ENCODE data around the gene FANCL.

Gene FANCL

GRCh38 chr2:58157754-58158153, 83.4 kb downstream of the FANCL start:
- Histone ChIP-seq H2AK5ac (ENCODE audit: low read length, severe bottlenecking) (no peak overlapping the region), H3K27ac (ENCODE audit: low read length, poor library complexity, severe bottlenecking) (no peak overlapping the region), H2BK15ac (ENCODE audit: low read depth, poor library complexity, severe bottlenecking) (no peak overlapping the region), H3K14ac (ENCODE audit: low read length in 2 of 2) (no peak overlapping the region), H4K91ac (ENCODE audit: low read length) (no peak overlapping the region), H3K79me1 (replicated peaks; ENCODE audit: low read length, poor library complexity, severe bottlenecking) (peaks cover 8% of the 10 kb centered on the region), H4K8ac (ENCODE audit: low read length) (no peak overlapping the region), H3K18ac (ENCODE audit: low read depth in 1 of 2, low read length in 2 of 2) (no peak overlapping the region), H3K4ac (ENCODE audit: low read depth in 1 of 2, low read length in 2 of 2) (no peak overlapping the region), H2BK5ac (ENCODE audit: low read depth, low read length, poor library complexity, severe bottlenecking) (no peak overlapping the region), H3K9ac (ENCODE audit: low read length) (no peak overlapping the region), H3K9me3 (ENCODE audit: control insufficient read depth, low read length) (no peaks in the 10 kb centered on the region), H3K4me2 (ENCODE audit: low read length, poor library complexity, severe bottlenecking) (no peak overlapping the region), H2BK120ac (ENCODE audit: low read depth, low read length) (no peak overlapping the region), H3K27me3 (ENCODE audit: control insufficient read depth in 1 of 2, insufficient read depth in 1 of 2, low read length in 2 of 2) (no peaks in the 10 kb centered on the region), H3K4me1 (ENCODE audit: control insufficient read depth, insufficient read depth, low read depth, low read length) (no peaks in the 10 kb centered on the region), H3K4me3 (ENCODE audit: insufficient read depth in 1 of 2, low read depth in 1 of 2, low read length in 2 of 2) (no peak overlapping the region), H2BK12ac (ENCODE audit: low read length in 2 of 2) (no peak overlapping the region), H3K36me3 (ENCODE audit: control insufficient read depth in 1 of 2, insufficient read depth in 2 of 2, low read depth in 1 of 2, low read length in 2 of 2) (peaks cover 0 to 66% of the 10 kb centered on the region in 2 experiments), H2AFZ (ENCODE audit: low read depth, low read length) (no peak overlapping the region), H3K23ac (ENCODE audit: low read length in 2 of 2) (no peak overlapping the region)
- DNase-seq: no peak

DNA sequence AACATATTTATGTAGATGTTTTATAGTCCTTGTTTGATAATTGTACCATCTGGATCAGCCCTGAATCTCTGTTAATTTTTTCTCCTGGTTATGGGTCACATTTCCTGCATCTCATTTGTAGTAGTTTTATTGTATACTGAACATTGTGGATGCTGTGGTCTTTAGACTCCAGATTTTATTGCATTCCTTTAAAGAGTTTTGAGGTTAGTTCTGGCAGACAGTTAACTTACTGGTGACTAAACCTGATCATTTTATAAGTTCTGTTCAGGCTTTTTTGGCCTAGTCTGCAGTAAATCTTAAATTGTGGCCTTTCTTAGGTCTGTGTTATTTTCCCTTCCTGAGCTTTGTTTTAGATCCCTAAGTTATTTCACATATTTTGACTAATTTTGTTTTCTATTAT, 84.3 kb downstream of the FANCL start:
- no peaks in the 10 kb centered on the region for H3K27me3 ChIP-seq (ENCODE audit: control insufficient read depth in 1 of 2, insufficient read depth in 1 of 2, low read length in 2 of 2)
- no peak overlapping the region for H3K18ac ChIP-seq (ENCODE audit: low read depth in 1 of 2, low read length in 2 of 2)
- no peak overlapping the region for H3K14ac ChIP-seq (ENCODE audit: low read length in 2 of 2)
- no peak overlapping the region for H3K4me2 ChIP-seq (ENCODE audit: low read length, poor library complexity, severe bottlenecking)
- H3K23ac ChIP-seq (ENCODE audit: low read length in 2 of 2): no peak overlapping the region
- no peak overlapping the region for H3K4ac ChIP-seq (ENCODE audit: low read depth in 1 of 2, low read length in 2 of 2)
- no peak overlapping the region for H4K91ac ChIP-seq (ENCODE audit: low read length)
- no peak for DNase-seq
- H2BK15ac ChIP-seq (ENCODE audit: low read depth, poor library complexity, severe bottlenecking): no peak overlapping the region
- no peaks in the 10 kb centered on the region for H3K4me1 ChIP-seq (ENCODE audit: control insufficient read depth, insufficient read depth, low read depth, low read length)
- H2AK5ac ChIP-seq (ENCODE audit: low read length, severe bottlenecking): no peak overlapping the region
- no peak overlapping the region for H4K8ac ChIP-seq (ENCODE audit: low read length)
- H2AFZ ChIP-seq (ENCODE audit: low read depth, low read length): no peak overlapping the region
- no peak overlapping the region for H2BK120ac ChIP-seq (ENCODE audit: low read depth, low read length)
- H3K27ac ChIP-seq (ENCODE audit: low read length, poor library complexity, severe bottlenecking): no peak overlapping the region
- H3K9ac ChIP-seq (ENCODE audit: low read length): peak overlapping the region; percentile 0
- H2BK12ac ChIP-seq (ENCODE audit: low read length in 2 of 2): no peak overlapping the region
- no peak overlapping the region for H2BK5ac ChIP-seq (ENCODE audit: low read depth, low read length, poor library complexity, severe bottlenecking)
- peaks cover 0 to 56% of the 10 kb centered on the region in 2 experiments for H3K36me3 ChIP-seq (ENCODE audit: control insufficient read depth in 1 of 2, insufficient read depth in 2 of 2, low read depth in 1 of 2, low read length in 2 of 2)
- H3K9me3 ChIP-seq (ENCODE audit: control insufficient read depth, low read length): no peaks in the 10 kb centered on the region
- peaks cover 7% of the 10 kb centered on the region for H3K79me1 ChIP-seq (replicated peaks; ENCODE audit: low read length, poor library complexity, severe bottlenecking)
- H3K4me3 ChIP-seq (ENCODE audit: insufficient read depth in 1 of 2, low read depth in 1 of 2, low read length in 2 of 2): no peak overlapping the region

DNA sequence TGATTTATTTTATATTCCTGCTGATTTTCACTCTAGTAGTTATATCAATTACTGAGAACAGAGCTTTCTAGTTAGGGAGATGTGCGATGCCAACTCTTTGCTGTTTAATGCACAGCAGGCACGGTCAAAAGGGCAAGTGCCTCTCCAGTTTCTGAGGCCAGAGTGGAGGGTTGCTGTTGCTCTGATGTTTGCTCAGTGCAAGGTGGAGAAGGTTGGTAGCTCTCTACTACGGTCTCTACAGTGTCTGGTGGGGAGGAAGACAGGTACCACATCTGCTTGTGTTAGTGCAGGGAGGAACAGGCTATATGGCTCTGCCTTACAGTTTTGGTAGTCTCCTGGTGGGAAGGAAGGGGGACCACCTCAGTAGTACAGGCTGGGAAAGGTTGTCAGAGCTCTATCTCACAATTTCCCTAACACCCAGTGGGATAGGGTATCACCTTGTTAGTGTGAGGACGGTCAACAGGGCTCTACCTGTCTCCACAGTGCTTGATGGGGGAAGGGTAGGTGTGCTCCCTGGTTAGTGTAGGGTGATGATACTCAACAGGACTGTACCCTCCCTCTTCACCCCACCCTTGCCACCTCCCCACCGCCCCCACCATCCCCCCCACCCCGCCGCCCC, 85.9 kb downstream of the FANCL start:
- Histone ChIP-seq H3K4ac (ENCODE audit: low read depth in 1 of 2, low read length in 2 of 2) (no peak overlapping the region), H4K8ac (ENCODE audit: low read length) (no peak overlapping the region), H3K9ac (ENCODE audit: low read length) (no peak overlapping the region), H3K9me3 (ENCODE audit: control insufficient read depth, low read length) (no peaks in the 10 kb centered on the region), H3K4me3 (ENCODE audit: insufficient read depth in 1 of 2, low read depth in 1 of 2, low read length in 2 of 2) (no peak overlapping the region), H4K91ac (ENCODE audit: low read length) (no peak overlapping the region), H2BK120ac (ENCODE audit: low read depth, low read length) (no peak overlapping the region), H2BK12ac (ENCODE audit: low read length in 2 of 2) (no peak overlapping the region), H2AK5ac (ENCODE audit: low read length, severe bottlenecking) (no peak overlapping the region), H3K23ac (ENCODE audit: low read length in 2 of 2) (no peak overlapping the region), H3K36me3 (ENCODE audit: control insufficient read depth in 1 of 2, insufficient read depth in 2 of 2, low read depth in 1 of 2, low read length in 2 of 2) (peaks cover 0 to 41% of the 10 kb centered on the region in 2 experiments), H3K14ac (ENCODE audit: low read length in 2 of 2) (no peak overlapping the region), H3K4me1 (ENCODE audit: control insufficient read depth, insufficient read depth, low read depth, low read length) (no peaks in the 10 kb centered on the region), H3K79me1 (replicated peaks; ENCODE audit: low read length, poor library complexity, severe bottlenecking) (peaks cover 7% of the 10 kb centered on the region), H3K4me2 (ENCODE audit: low read length, poor library complexity, severe bottlenecking) (no peak overlapping the region), H3K18ac (ENCODE audit: low read depth in 1 of 2, low read length in 2 of 2) (no peak overlapping the region), H3K27ac (ENCODE audit: low read length, poor library complexity, severe bottlenecking) (no peak overlapping the region), H2BK15ac (ENCODE audit: low read depth, poor library complexity, severe bottlenecking) (no peak overlapping the region), H2BK5ac (ENCODE audit: low read depth, low read length, poor library complexity, severe bottlenecking) (no peak overlapping the region), H2AFZ (ENCODE audit: low read depth, low read length) (no peak overlapping the region), H3K27me3 (ENCODE audit: control insufficient read depth in 1 of 2, insufficient read depth in 1 of 2, low read length in 2 of 2) (no peaks in the 10 kb centered on the region)
- no peak for DNase-seq
- WGBS: 97% methylated on average over 3 of the region's 7 CpGs

DNA sequence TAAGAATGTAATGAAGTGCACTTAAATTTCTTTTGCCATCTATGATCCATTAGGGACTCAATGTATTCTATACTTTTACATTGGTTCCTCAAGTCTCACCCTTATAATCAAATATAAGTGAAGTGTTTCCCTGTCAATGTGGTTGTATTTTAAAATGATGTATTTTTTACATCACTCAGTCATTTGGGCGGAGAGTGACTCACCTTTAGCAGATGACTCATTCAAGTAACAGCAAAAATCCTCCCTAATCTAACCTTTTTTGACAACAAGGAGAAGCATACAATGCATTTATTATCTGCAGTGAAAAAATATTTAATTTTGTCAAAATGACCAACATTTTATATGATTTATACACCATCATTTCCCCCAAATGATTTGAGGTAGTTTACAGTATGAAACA, 94.4 kb downstream of the FANCL start:
- no peak overlapping the region for H3K4me2 ChIP-seq (ENCODE audit: low read length, poor library complexity, severe bottlenecking)
- no peak overlapping the region for H3K18ac ChIP-seq (ENCODE audit: low read depth in 1 of 2, low read length in 2 of 2)
- H2BK15ac ChIP-seq (ENCODE audit: low read depth, poor library complexity, severe bottlenecking): no peak overlapping the region
- H2BK120ac ChIP-seq (ENCODE audit: low read depth, low read length): no peak overlapping the region
- no peak overlapping the region for H3K9ac ChIP-seq (ENCODE audit: low read length)
- no peaks in the 10 kb centered on the region for H3K79me1 ChIP-seq (replicated peaks; ENCODE audit: low read length, poor library complexity, severe bottlenecking)
- H4K8ac ChIP-seq (ENCODE audit: low read length): no peak overlapping the region
- H2AFZ ChIP-seq (ENCODE audit: low read depth, low read length): no peak overlapping the region
- H3K27ac ChIP-seq (ENCODE audit: low read length, poor library complexity, severe bottlenecking): no peak overlapping the region
- H3K23ac ChIP-seq (ENCODE audit: low read length in 2 of 2): no peak overlapping the region
- H4K91ac ChIP-seq (ENCODE audit: low read length): no peak overlapping the region
- no peak overlapping the region for H2BK5ac ChIP-seq (ENCODE audit: low read depth, low read length, poor library complexity, severe bottlenecking)
- no peaks in the 10 kb centered on the region for H3K4me1 ChIP-seq (ENCODE audit: control insufficient read depth, insufficient read depth, low read depth, low read length)
- WGBS: no CpG with 5 or more reads among the region's 1 CpG
- no peak overlapping the region for H3K14ac ChIP-seq (ENCODE audit: low read length in 2 of 2)
- no peak for DNase-seq
- H2BK12ac ChIP-seq (ENCODE audit: low read length in 2 of 2): no peak overlapping the region
- no peaks in the 10 kb centered on the region for H3K9me3 ChIP-seq (ENCODE audit: control insufficient read depth, low read length)
- H3K4me3 ChIP-seq (ENCODE audit: insufficient read depth in 1 of 2, low read depth in 1 of 2, low read length in 2 of 2): no peak overlapping the region
- peaks cover 0 to 34% of the 10 kb centered on the region in 2 experiments for H3K36me3 ChIP-seq (ENCODE audit: control insufficient read depth in 1 of 2, insufficient read depth in 2 of 2, low read depth in 1 of 2, low read length in 2 of 2)
- H3K27me3 ChIP-seq (ENCODE audit: control insufficient read depth in 1 of 2, insufficient read depth in 1 of 2, low read length in 2 of 2): no peaks in the 10 kb centered on the region
- H3K4ac ChIP-seq (ENCODE audit: low read depth in 1 of 2, low read length in 2 of 2): no peak overlapping the region
- H2AK5ac ChIP-seq (ENCODE audit: low read length, severe bottlenecking): no peak overlapping the region

Data from mesenchymal stem cell (in vitro differentiated cells and primary cell).